Tibial nerve (tissue), 4 donors: ENCODE measurements around the gene TRIM41. TPM values are rescaled to one million over a fixed set of nuclear protein-coding genes. Genes with fewer than 3 reads are reported as not detected.
A peak's percentile ranks its signal among the peaks of the same experiment; 100 is the strongest.

Experiments
- DNase-seq, 2 donors: peaks; one replicate each; pipeline ENCODE4 v3.0.0-alpha.2; 2019; ENCODE audit warnings: low spot score in 2 of 2
- H3K27ac ChIP-seq, 4 donors: fragments of 200-600 bp; sonication (generic) in 3 of 4; one replicate each; pipeline ENCODE4 v1.5.1; 2017 to 2019; ENCODE audit warnings: mild to moderate bottlenecking in 1 of 4
- H3K27me3 ChIP-seq, 2 donors: fragments of 200-600 bp; sonication (generic) in 1 of 2; one replicate each; pipeline versions ENCODE4 v1.5.1 to v1.6.0; 2017 to 2019
- H3K36me3 ChIP-seq, 3 donors: fragments of 200-600 bp; sonication (generic); one replicate each; pipeline ENCODE4 v1.5.1; 2018 to 2019
- H3K4me1 ChIP-seq, 4 donors: fragments of 200-600 bp; sonication (generic) in 3 of 4; one replicate each; pipeline ENCODE4 v1.5.1; 2017 to 2019
- H3K4me3 ChIP-seq, 4 donors: fragments of 200-600 bp; sonication (generic) in 3 of 4; one replicate each; pipeline ENCODE4 v1.5.1; 2017 to 2019; ENCODE audit warnings: mild to moderate bottlenecking in 1 of 4, moderate library complexity in 1 of 4
- H3K9me3 ChIP-seq, 4 donors: fragments of 200-600 bp; sonication (generic) in 3 of 4; one replicate each; pipeline ENCODE4 v1.5.1; 2017 to 2019
- EP300 ChIP-seq, 2 donors: sonication (generic); formaldehyde crosslinking; IDR thresholded peaks; one replicate each; pipeline ENCODE4 v1.6.1; 2017; ENCODE audit warnings: antibody characterized with exemption in 2 of 2, mild to moderate bottlenecking in 1 of 2
- POLR2A ChIP-seq, 2 donors: fragments of 450-650 bp; IDR thresholded peaks; one replicate each; pipeline ENCODE4 v1.6.1; 2017; ENCODE audit warnings: antibody characterized with exemption in 2 of 2, mild to moderate bottlenecking in 2 of 2, moderate library complexity in 2 of 2
- WGBS, 2 donors: methylation state at CpG; one replicate each; pipeline ENCODE4 v1.1.5; 2018; 5-methylcytosine and 5-hydroxymethylcytosine counted together
- total RNA-seq, 4 donors: library from RNA; depleted of rRNA; stranded (reverse); fragments of >200 nt; gene quantifications; one replicate each; pipeline ENCODE4 v1.1.0, GENCODE V29; 2016
- TF ChIP-seq, protein P1 (sequence below), 5 experiments: fragments of 200-600 bp in 3 of 5; fragments of 450-650 bp in 2 of 5; sonication (generic) in 3 of 5; IDR thresholded peaks; one replicate each; pipeline ENCODE4 v1.5.1; 2016 to 2019; ENCODE audit warnings: antibody characterized with exemption in 5 of 5, mild to moderate bottlenecking in 3 of 5, moderate library complexity in 2 of 5

Gene TRIM41
- total RNA-seq, 4 donors from 2014 or later, result 17.9 to 25.7 (median 22.7) TPM

GRCh38 chr5:181245427-181246275 lies 22.6 kb downstream of the TRIM41 start:
- peaks cover 3 to 69% (median 59%) of the 10 kb centered on the region in 4 donors for H3K4me1 ChIP-seq
- peaks cover 0 to 15% (median 4%) of the 10 kb centered on the region in 3 donors for H3K36me3 ChIP-seq
- H3K9me3 ChIP-seq, result no peaks in the 10 kb centered on the region
- peak overlapping the region; percentile 69 to 91 (median 82) for H3K4me3 ChIP-seq
- TF ChIP-seq EP300 (IDR thresholded peaks at IDR 0.05) (no peak), POLR2A (IDR thresholded peaks at IDR 0.05) (no peak)
- TF ChIP-seq, protein P1, sequence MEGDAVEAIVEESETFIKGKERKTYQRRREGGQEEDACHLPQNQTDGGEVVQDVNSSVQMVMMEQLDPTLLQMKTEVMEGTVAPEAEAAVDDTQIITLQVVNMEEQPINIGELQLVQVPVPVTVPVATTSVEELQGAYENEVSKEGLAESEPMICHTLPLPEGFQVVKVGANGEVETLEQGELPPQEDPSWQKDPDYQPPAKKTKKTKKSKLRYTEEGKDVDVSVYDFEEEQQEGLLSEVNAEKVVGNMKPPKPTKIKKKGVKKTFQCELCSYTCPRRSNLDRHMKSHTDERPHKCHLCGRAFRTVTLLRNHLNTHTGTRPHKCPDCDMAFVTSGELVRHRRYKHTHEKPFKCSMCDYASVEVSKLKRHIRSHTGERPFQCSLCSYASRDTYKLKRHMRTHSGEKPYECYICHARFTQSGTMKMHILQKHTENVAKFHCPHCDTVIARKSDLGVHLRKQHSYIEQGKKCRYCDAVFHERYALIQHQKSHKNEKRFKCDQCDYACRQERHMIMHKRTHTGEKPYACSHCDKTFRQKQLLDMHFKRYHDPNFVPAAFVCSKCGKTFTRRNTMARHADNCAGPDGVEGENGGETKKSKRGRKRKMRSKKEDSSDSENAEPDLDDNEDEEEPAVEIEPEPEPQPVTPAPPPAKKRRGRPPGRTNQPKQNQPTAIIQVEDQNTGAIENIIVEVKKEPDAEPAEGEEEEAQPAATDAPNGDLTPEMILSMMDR (IDR thresholded peaks at IDR 0.05), result no peak
- peak overlapping the region; percentile 94 to 99 (median 98) for H3K27ac ChIP-seq
- no peak for DNase-seq
- no peaks in the 10 kb centered on the region for H3K27me3 ChIP-seq
- WGBS, 2 donors, result 28 to 29% methylated on average over 34 of the region's 34 CpGs

- 0 to 1% methylated on average over 28 to 40 of the region's 55 CpGs for WGBS, 2 donors
- TF ChIP-seq, protein P1 (IDR thresholded peaks at IDR 0.05), result peak in 2 of 5 experiments; percentile 20 to 23
- peak; percentile 69 to 71 for TF ChIP-seq POLR2A (IDR thresholded peaks at IDR 0.05)
- TF ChIP-seq EP300 (IDR thresholded peaks at IDR 0.05), result peak; percentile 71 to 91
- H3K36me3 ChIP-seq, result peaks cover 0 to 9% (median 4%) of the 10 kb centered on the region in 3 donors
- no peaks in the 10 kb centered on the region for H3K27me3 ChIP-seq
- H3K9me3 ChIP-seq, result no peaks in the 10 kb centered on the region
- DNase-seq, result peak; percentile 82 to 84
- peaks cover 3 to 69% (median 59%) of the 10 kb centered on the region in 4 donors for H3K4me1 ChIP-seq
- peak overlapping the region; percentile 94 to 99 (median 98) for H3K27ac ChIP-seq
- peak overlapping the region; percentile 69 to 91 (median 82) for H3K4me3 ChIP-seq
Observed at GRCh38 chr5:181246276-181247049, 23.4 kb downstream of the TRIM41 start.

- H3K4me1 ChIP-seq, result peaks cover 3 to 73% (median 47%) of the 10 kb centered on the region in 4 donors
- no peak for DNase-seq
Observed at GRCh38 chr5:181248277-181248676, 25.2 kb downstream of the TRIM41 start.

GRCh38 chr5:181255276-181255675 lies 32.2 kb downstream of the TRIM41 start:
- Histone ChIP-seq H3K4me3 (no peak overlapping the region), H3K4me1 (peaks cover 0 to 100% (median 41%) of the 10 kb centered on the region in 4 donors), H3K36me3 (peaks cover 0 to 22% (median 0%) of the 10 kb centered on the region in 3 donors), H3K27ac (no peak overlapping the region), H3K9me3 (no peaks in the 10 kb centered on the region), H3K27me3 (no peaks in the 10 kb centered on the region)
- TF ChIP-seq POLR2A (IDR thresholded peaks at IDR 0.05), result no peak
- TF ChIP-seq, protein P1 (IDR thresholded peaks at IDR 0.05), result no peak
- TF ChIP-seq EP300 (IDR thresholded peaks at IDR 0.05), result no peak
- DNase-seq, result no peak
- 35 to 59% methylated on average over 1 of the region's 1 CpG for WGBS, 2 donors

More at GRCh38 chr5:181248277-181248676, 25.2 kb downstream of the TRIM41 start:
- H3K27ac ChIP-seq, result peak overlapping the region; percentile 46 to 99 (median 98)
- H3K36me3 ChIP-seq, result peaks cover 0 to 7% (median 0%) of the 10 kb centered on the region in 3 donors
- H3K4me3 ChIP-seq, result peak overlapping the region; percentile 69 to 91 (median 82)
- no peaks in the 10 kb centered on the region for H3K9me3 ChIP-seq
- no peaks in the 10 kb centered on the region for H3K27me3 ChIP-seq
- no peak for TF ChIP-seq POLR2A (IDR thresholded peaks at IDR 0.05)
- TF ChIP-seq, protein P1 (IDR thresholded peaks at IDR 0.05), result no peak
- 29 to 33% methylated on average over 4 of the region's 4 CpGs for WGBS, 2 donors
